NT2/D1 (cell line): ENCODE data around the gene COLQ.
"Not testable (repeated sequence)": the region's sequence is repeated elsewhere in the genome, so short reads cannot be mapped to it uniquely, and the experiment has no call there.

Experiments used
- DNase-seq: peaks from one replicate; pipeline ENCODE4 v3.0.0-alpha.2; 2011; ENCODE audit warnings: low read depth, low spot score
- H3K27me3 ChIP-seq: 2 replicates; pipeline ENCODE4 v1.6.0; 2011; ENCODE audit warnings: mild to moderate bottlenecking; ENCODE audit not compliant: insufficient read length, insufficient read depth
- H3K36me3 ChIP-seq: 2 replicates; pipeline ENCODE4 v1.6.1; 2011; ENCODE audit warnings: mild to moderate bottlenecking, low read length, mixed read lengths; ENCODE audit not compliant: insufficient read depth, insufficient read length
- H3K4me1 ChIP-seq: 2 replicates; pipeline ENCODE4 v1.5.1; 2011; ENCODE audit not compliant: insufficient read depth, insufficient read length
- H3K4me3 ChIP-seq: 2 replicates; pipeline ENCODE4 v1.5.1; 2011; ENCODE audit warnings: low read depth; ENCODE audit not compliant: insufficient read length
- H3K9ac ChIP-seq: 2 replicates; pipeline ENCODE4 v1.6.0; 2011; ENCODE audit warnings: low read depth; ENCODE audit not compliant: insufficient read length
- H3K9me3 ChIP-seq: 2 replicates; pipeline ENCODE4 v1.5.1; 2011; ENCODE audit warnings: mild to moderate bottlenecking, low read length; ENCODE audit not compliant: insufficient read depth
- SUZ12 ChIP-seq: IDR thresholded peaks from 2 replicates; pipeline ENCODE4 v1.6.1; 2011; ENCODE audit not compliant: insufficient read length, insufficient read depth; ENCODE audit errors: extremely low read depth
- YY1 ChIP-seq: IDR thresholded peaks from 2 replicates; pipeline ENCODE4 v1.6.1; 2011; ENCODE audit not compliant: insufficient read length, insufficient read depth
- ZNF274 ChIP-seq: IDR thresholded peaks from 2 replicates; pipeline ENCODE4 v1.6.1; 2011; ENCODE audit warnings: mild to moderate bottlenecking, low read depth, low read length

Gene COLQ

GRCh38 chr3:15465876-15466585, 55.5 kb downstream of the COLQ start:
- Histone ChIP-seq H3K9ac (no peak overlapping the region), H3K9me3 (no peaks in the 10 kb centered on the region), H3K4me1 (no peaks in the 10 kb centered on the region), H3K36me3 (no peaks in the 10 kb centered on the region), H3K4me3 (no peak overlapping the region), H3K27me3 (no peaks in the 10 kb centered on the region)
- TF ChIP-seq YY1 (no peak), ZNF274 (no peak), SUZ12 (no peak)
- no peak for DNase-seq

GRCh38 chr3:15462451-15462850, 59.1 kb downstream of the COLQ start:
- Histone ChIP-seq H3K4me1 (peaks cover 4% of the 10 kb centered on the region), H3K4me3 (no peak overlapping the region), H3K9ac (no peak overlapping the region), H3K27me3 (no peaks in the 10 kb centered on the region), H3K36me3 (no peaks in the 10 kb centered on the region), H3K9me3 (no peaks in the 10 kb centered on the region)
- TF ChIP-seq SUZ12 (no peak), YY1 (no peak), ZNF274 (no peak)
- no peak for DNase-seq

- H3K4me1 ChIP-seq, result peaks cover 4% of the 10 kb centered on the region
- TF ChIP-seq ZNF274 (no peak), SUZ12 (no peak), YY1 (no peak)
- no peak overlapping the region for H3K9ac ChIP-seq
- H3K9me3 ChIP-seq, result no peaks in the 10 kb centered on the region
- no peak overlapping the region for H3K4me3 ChIP-seq
- no peak for DNase-seq
- H3K27me3 ChIP-seq, result no peaks in the 10 kb centered on the region
- H3K36me3 ChIP-seq, result no peaks in the 10 kb centered on the region
These were observed 60.5 kb downstream of the COLQ start for GRCh38 chr3:15460891-15461531.

- H3K9ac ChIP-seq, result no peak overlapping the region
- no peak for TF ChIP-seq YY1
- no peak for TF ChIP-seq ZNF274
- TF ChIP-seq SUZ12, result no peak
- H3K4me1 ChIP-seq, result peaks cover 4% of the 10 kb centered on the region
- H3K27me3 ChIP-seq, result no peaks in the 10 kb centered on the region
- no peaks in the 10 kb centered on the region for H3K36me3 ChIP-seq
- no peak overlapping the region for H3K4me3 ChIP-seq
- H3K9me3 ChIP-seq, result no peaks in the 10 kb centered on the region
- no peak for DNase-seq
These were observed 63.2 kb downstream of the COLQ start for GRCh38 chr3:15458212-15458780.

- H3K9ac ChIP-seq, H3K4me3 ChIP-seq, DNase-seq, H3K27me3 ChIP-seq, H3K4me1 ChIP-seq, H3K9me3 ChIP-seq, H3K36me3 ChIP-seq: not testable (repeated sequence)
These were observed 64.6 kb downstream of the COLQ start for GRCh38 chr3:15456915-15457314.

- Histone ChIP-seq H3K36me3 (no peaks in the 10 kb centered on the region), H3K27me3 (no peaks in the 10 kb centered on the region), H3K9me3 (no peaks in the 10 kb centered on the region), H3K9ac (no peak overlapping the region), H3K4me1 (peaks cover 4% of the 10 kb centered on the region), H3K4me3 (no peak overlapping the region)
- DNase-seq, result no peak
- TF ChIP-seq YY1 (no peak), SUZ12 (no peak), ZNF274 (no peak)
These were observed 65.2 kb downstream of the COLQ start for GRCh38 chr3:15456321-15456720.

GRCh38 chr3:15455756-15456155, 65.8 kb downstream of the COLQ start:
- Histone ChIP-seq H3K27me3 (no peaks in the 10 kb centered on the region), H3K9ac (no peak overlapping the region), H3K4me3 (no peak overlapping the region), H3K4me1 (peaks cover 4% of the 10 kb centered on the region), H3K36me3 (no peaks in the 10 kb centered on the region), H3K9me3 (no peaks in the 10 kb centered on the region)
- TF ChIP-seq ZNF274 (no peak), SUZ12 (no peak), YY1 (no peak)
- DNase-seq, result no peak
